GM18858 (cell line): ENCODE results near the gene INPP4B.
"Not testable (repeated sequence)": the region's sequence is repeated elsewhere in the genome, so short reads cannot be mapped to it uniquely, and the experiment has no call there.

Source experiments
- ATAC-seq: cut with Tn5 transposase; IDR thresholded peaks from one replicate; pipeline ENCODE4 v1.9.1; 2021; ENCODE audit not compliant: unreplicated experiment

INPP4B gene

GRCh38 chr4:142826503-142827241 lies 19.4 kb downstream of the INPP4B start:
- ATAC-seq: no peak

- ATAC-seq: no peak
Measured at GRCh38 chr4:142824368-142824767, 21.7 kb downstream of the INPP4B start.

- no peak for ATAC-seq
Measured at GRCh38 chr4:142823796-142824195, 22.3 kb downstream of the INPP4B start.

- ATAC-seq: no peak
Measured at GRCh38 chr4:142818476-142818875, 27.6 kb downstream of the INPP4B start.

- no peak for ATAC-seq
Measured at GRCh38 chr4:142818031-142818430, 28.1 kb downstream of the INPP4B start.

GRCh38 chr4:142817442-142817841 lies 28.7 kb downstream of the INPP4B start:
- no peak for ATAC-seq

GRCh38 chr4:142815834-142816233 lies 30.3 kb downstream of the INPP4B start:
- ATAC-seq: no peak

- ATAC-seq: no peak
Measured at GRCh38 chr4:142813388-142813787, 32.7 kb downstream of the INPP4B start.

GRCh38 chr4:142812091-142812490 lies 34.0 kb downstream of the INPP4B start:
- no peak for ATAC-seq

GRCh38 chr4:142811034-142811433 lies 35.1 kb downstream of the INPP4B start:
- no peak for ATAC-seq

- no peak for ATAC-seq
Measured at GRCh38 chr4:142809559-142809958, 36.5 kb downstream of the INPP4B start.

- not testable (repeated sequence) for ATAC-seq
Measured at GRCh38 chr4:142803879-142804278, 42.2 kb downstream of the INPP4B start.

- ATAC-seq: no peak
Measured at GRCh38 chr4:142801966-142802365, 44.1 kb downstream of the INPP4B start.

- no peak for ATAC-seq
Measured at GRCh38 chr4:142781114-142781513, 65.0 kb downstream of the INPP4B start.

- ATAC-seq: no peak
Measured at GRCh38 chr4:142778900-142779299, 67.2 kb downstream of the INPP4B start.

GRCh38 chr4:142778430-142778829 lies 67.7 kb downstream of the INPP4B start:
- ATAC-seq: no peak

- no peak for ATAC-seq
Measured at GRCh38 chr4:142777045-142777743, 68.9 kb downstream of the INPP4B start.

- no peak for ATAC-seq
Measured at GRCh38 chr4:142776026-142776425, 70.1 kb downstream of the INPP4B start.

- ATAC-seq: no peak
Measured at GRCh38 chr4:142773505-142773904, 72.6 kb downstream of the INPP4B start.

GRCh38 chr4:142762280-142762679 lies 83.8 kb downstream of the INPP4B start:
- no peak for ATAC-seq

GRCh38 chr4:142752202-142752786 lies 93.8 kb downstream of the INPP4B start:
- no peak for ATAC-seq
